Measurements from ENCODE around the gene NIN.

DNA sequence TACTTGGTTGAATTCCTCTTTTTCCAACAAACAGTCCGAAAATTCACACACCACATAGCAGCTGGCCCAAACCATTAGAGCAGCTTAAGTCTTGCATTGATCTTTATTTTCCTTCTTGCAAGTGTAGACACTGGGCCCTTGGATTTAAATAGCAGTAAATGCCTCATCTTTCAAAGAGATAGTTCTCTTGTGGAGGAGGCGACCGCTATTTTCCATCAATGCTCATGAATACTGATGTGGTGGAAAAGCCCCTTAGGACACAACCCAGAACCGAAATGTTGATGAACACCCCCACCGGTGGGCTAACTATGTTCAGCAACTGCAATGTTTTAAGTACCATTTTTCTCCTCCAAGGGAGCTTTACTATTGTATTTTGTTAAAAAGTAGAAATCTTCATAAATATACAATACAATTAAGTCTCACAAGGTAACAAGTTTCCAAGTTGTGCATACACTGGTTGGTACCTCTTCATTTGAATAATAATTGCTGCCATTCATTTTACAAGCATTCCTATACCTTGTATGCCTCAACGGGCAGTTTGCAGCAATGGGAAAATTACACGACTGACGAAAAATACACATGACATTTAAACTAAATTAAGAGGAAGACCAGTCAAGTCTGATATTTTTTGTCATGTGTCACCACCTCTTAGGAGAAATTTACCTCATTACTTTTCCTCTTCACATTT is 18.0 kb downstream of the NIN start:
- TF ChIP-seq CTCF (IDR thresholded peaks at IDR 0.05; ENCODE audit: low read depth, low read length, missing input control) (no peak), GABPA (IDR thresholded peaks at IDR 0.05 in 1 of 2, conservative IDR thresholded peaks at IDR 0.05 in 1 of 2) (no peak), TAF1 (conservative IDR thresholded peaks at IDR 0.05) (no peak), JUND (IDR thresholded peaks at IDR 0.05) (no peak), SP1 (IDR thresholded peaks at IDR 0.05) (no peak), EGR1 (IDR thresholded peaks at IDR 0.05; ENCODE audit: low read depth in 2 of 2) (no peak), FOXA1 (IDR thresholded peaks at IDR 0.05) (no peak), YY1 (IDR thresholded peaks at IDR 0.05) (no peak), REST (IDR thresholded peaks at IDR 0.05) (no peak), ATF3 (IDR thresholded peaks at IDR 0.05) (no peak), RAD21 (IDR thresholded peaks at IDR 0.05) (no peak)
- TF ChIP-seq, protein P1, sequence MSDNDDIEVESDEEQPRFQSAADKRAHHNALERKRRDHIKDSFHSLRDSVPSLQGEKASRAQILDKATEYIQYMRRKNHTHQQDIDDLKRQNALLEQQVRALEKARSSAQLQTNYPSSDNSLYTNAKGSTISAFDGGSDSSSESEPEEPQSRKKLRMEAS (IDR thresholded peaks at IDR 0.05), result no peak

All from liver (tissue), 3 donors.